Transverse colon (tissue), 3 donors: ENCODE measurements around the gene CAND1.

Experiments
- POLR2A ChIP-seq: fragments of 450-650 bp; IDR thresholded peaks from one replicate; pipeline ENCODE4 v1.6.1; 2016; ENCODE audit warnings: antibody characterized with exemption, mild to moderate bottlenecking, moderate library complexity
- TF ChIP-seq, protein P1 (sequence below), 5 experiments: fragments of 200-600 bp in 3 of 5; fragments of 450-650 bp in 2 of 5; sonication (generic) in 3 of 5; IDR thresholded peaks; 1 replicate in 2 of 5; 2 replicates in 3 of 5; pipeline ENCODE4 v1.5.1; 2016 to 2017; ENCODE audit warnings: antibody characterized with exemption in 5 of 5, inconsistent platforms in 3 of 5, mild to moderate bottlenecking in 2 of 5, moderate library complexity in 1 of 5

DNA sequence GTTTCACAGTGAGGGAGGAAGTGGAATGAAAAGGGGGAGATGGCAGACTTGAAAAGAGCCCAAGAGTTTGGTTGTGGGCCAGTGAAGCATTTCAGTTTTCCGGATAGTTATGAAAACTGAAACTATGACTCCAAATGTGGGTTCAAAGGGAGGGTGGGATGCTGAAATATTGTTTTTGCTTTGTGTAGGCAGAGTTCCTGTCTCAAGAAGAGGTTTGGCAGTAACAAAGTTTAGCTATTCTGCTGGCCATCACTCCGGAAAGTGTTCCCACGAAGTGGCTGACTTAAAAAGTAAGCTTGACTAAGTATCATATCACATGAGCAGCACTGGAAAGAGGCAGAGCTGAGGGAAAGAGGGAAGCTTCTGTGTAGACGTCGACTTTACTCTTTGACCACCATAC is 85.2 kb downstream of the CAND1 start:
- TF ChIP-seq, protein P1, sequence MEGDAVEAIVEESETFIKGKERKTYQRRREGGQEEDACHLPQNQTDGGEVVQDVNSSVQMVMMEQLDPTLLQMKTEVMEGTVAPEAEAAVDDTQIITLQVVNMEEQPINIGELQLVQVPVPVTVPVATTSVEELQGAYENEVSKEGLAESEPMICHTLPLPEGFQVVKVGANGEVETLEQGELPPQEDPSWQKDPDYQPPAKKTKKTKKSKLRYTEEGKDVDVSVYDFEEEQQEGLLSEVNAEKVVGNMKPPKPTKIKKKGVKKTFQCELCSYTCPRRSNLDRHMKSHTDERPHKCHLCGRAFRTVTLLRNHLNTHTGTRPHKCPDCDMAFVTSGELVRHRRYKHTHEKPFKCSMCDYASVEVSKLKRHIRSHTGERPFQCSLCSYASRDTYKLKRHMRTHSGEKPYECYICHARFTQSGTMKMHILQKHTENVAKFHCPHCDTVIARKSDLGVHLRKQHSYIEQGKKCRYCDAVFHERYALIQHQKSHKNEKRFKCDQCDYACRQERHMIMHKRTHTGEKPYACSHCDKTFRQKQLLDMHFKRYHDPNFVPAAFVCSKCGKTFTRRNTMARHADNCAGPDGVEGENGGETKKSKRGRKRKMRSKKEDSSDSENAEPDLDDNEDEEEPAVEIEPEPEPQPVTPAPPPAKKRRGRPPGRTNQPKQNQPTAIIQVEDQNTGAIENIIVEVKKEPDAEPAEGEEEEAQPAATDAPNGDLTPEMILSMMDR (IDR thresholded peaks at IDR 0.05) = no peak
- TF ChIP-seq POLR2A = no peak
